ENCODE results near the gene DUSP15.

DUSP15 gene

GRCh38 chr20:31869942-31870725 lies at the start of gene DUSP15, which contains the start of gene TTLL9:
Gene DUSP15 (minus strand): TSS chr20:31870527. CDS start chr20:31870337, 190 bp downstream.
Gene TTLL9 (plus strand): TSS chr20:31870634. CDS start chr20:31871127, 493 bp downstream.
- TF ChIP-seq GATA2 (IDR thresholded peaks at IDR 0.05; ENCODE audit: low read depth, low read length) (no peak), GATA3 (IDR thresholded peaks at IDR 0.05; ENCODE audit: low read depth, low read length) (no peak)

- no peak for TF ChIP-seq GATA3 (IDR thresholded peaks at IDR 0.05; ENCODE audit: low read depth, low read length)
- TF ChIP-seq GATA2 (IDR thresholded peaks at IDR 0.05; ENCODE audit: low read depth, low read length) = no peak
These were observed 49.3 kb upstream of the DUSP15 start for GRCh38 chr20:31919410-31920155.

GRCh38 chr20:31918466-31919105 lies 48.3 kb upstream of the DUSP15 start:
- TF ChIP-seq GATA3 (IDR thresholded peaks at IDR 0.05; ENCODE audit: low read depth, low read length) = no peak

- no peak for TF ChIP-seq GATA3 (IDR thresholded peaks at IDR 0.05; ENCODE audit: low read depth, low read length)
- no peak for TF ChIP-seq GATA2 (IDR thresholded peaks at IDR 0.05; ENCODE audit: low read depth, low read length)
These were observed 46.4 kb upstream of the DUSP15 start for GRCh38 chr20:31916708-31917107.

GRCh38 chr20:31915491-31916280 lies 45.4 kb upstream of the DUSP15 start:
- TF ChIP-seq GATA3 (IDR thresholded peaks at IDR 0.05; ENCODE audit: low read depth, low read length) (no peak), GATA2 (IDR thresholded peaks at IDR 0.05; ENCODE audit: low read depth, low read length) (no peak)

GRCh38 chr20:31914170-31914569 lies 43.8 kb upstream of the DUSP15 start:
- TF ChIP-seq GATA2 (IDR thresholded peaks at IDR 0.05; ENCODE audit: low read depth, low read length) (no peak), GATA3 (IDR thresholded peaks at IDR 0.05; ENCODE audit: low read depth, low read length) (no peak)

GRCh38 chr20:31913431-31914157 lies 43.3 kb upstream of the DUSP15 start:
- TF ChIP-seq GATA3 (IDR thresholded peaks at IDR 0.05; ENCODE audit: low read depth, low read length) (no peak), GATA2 (IDR thresholded peaks at IDR 0.05; ENCODE audit: low read depth, low read length) (no peak)

- TF ChIP-seq GATA3 (IDR thresholded peaks at IDR 0.05; ENCODE audit: low read depth, low read length) = no peak
- TF ChIP-seq GATA2 (IDR thresholded peaks at IDR 0.05; ENCODE audit: low read depth, low read length) = no peak
These were observed 39.9 kb upstream of the DUSP15 start for GRCh38 chr20:31910071-31910803.

GRCh38 chr20:31909253-31910070 lies 39.1 kb upstream of the DUSP15 start:
- TF ChIP-seq GATA2 (IDR thresholded peaks at IDR 0.05; ENCODE audit: low read depth, low read length) = no peak

GRCh38 chr20:31908424-31908823 lies 38.1 kb upstream of the DUSP15 start:
- TF ChIP-seq GATA3 (IDR thresholded peaks at IDR 0.05; ENCODE audit: low read depth, low read length) (no peak), GATA2 (IDR thresholded peaks at IDR 0.05; ENCODE audit: low read depth, low read length) (no peak)

- TF ChIP-seq GATA3 (IDR thresholded peaks at IDR 0.05; ENCODE audit: low read depth, low read length) = no peak
These were observed 37.7 kb upstream of the DUSP15 start for GRCh38 chr20:31908016-31908415.

GRCh38 chr20:31907046-31907445 lies 36.7 kb upstream of the DUSP15 start:
- TF ChIP-seq GATA2 (IDR thresholded peaks at IDR 0.05; ENCODE audit: low read depth, low read length) (no peak), GATA3 (IDR thresholded peaks at IDR 0.05; ENCODE audit: low read depth, low read length) (no peak)
